Measurements from ENCODE around the gene SDCCAG8. TPM values are rescaled to one million over a fixed set of nuclear protein-coding genes. Genes with fewer than 3 reads are reported as not detected.

The SDCCAG8 gene
- total and polyA plus RNA-seq, 2 of the 8 experiments (the other 6 are each of a cell fraction or from before 2014, with no cell fraction given): 15.6 to 21.0 TPM

DNA sequence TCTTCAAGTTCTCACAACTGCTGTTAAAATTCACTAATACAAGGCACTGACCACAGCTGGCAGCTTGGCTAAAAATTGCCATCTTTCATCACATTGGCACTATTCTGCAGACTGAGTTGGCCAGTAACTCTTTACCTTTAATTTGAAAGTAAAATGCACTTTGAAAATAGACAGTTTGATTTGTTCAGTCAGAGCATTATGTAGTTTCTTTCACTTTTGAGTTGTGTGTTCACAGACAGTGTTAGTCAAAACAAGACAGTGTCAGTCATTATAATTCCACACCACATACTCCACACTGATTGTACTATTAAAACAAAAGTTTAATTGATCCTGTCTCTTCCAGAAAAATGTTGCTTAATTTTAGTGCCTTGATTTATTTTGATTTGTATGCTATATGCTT lies 160.7 kb downstream of the SDCCAG8 start:
- Histone ChIP-seq H3K23ac (ENCODE audit: insufficient read length) (no peak overlapping the region), H3K79me1 (ENCODE audit: low read depth, low read length) (no peaks in the 10 kb centered on the region), H3K4me2 (ENCODE audit: insufficient read depth in 1 of 2, low read depth in 2 of 2, low read length in 2 of 2) (no peak overlapping the region), H2BK20ac (ENCODE audit: low read length) (no peak overlapping the region), H2BK5ac (ENCODE audit: low read depth, low read length) (no peak overlapping the region), H3K23me2 (ENCODE audit: low read depth, low read length) (no peaks in the 10 kb centered on the region; the same call in 1 of the 2 replicates), H2BK12ac (ENCODE audit: low read depth, low read length) (no peak overlapping the region), H3K79me2 (ENCODE audit: control insufficient read depth in 1 of 2, insufficient read depth in 2 of 2, low read length in 2 of 2) (no peaks in the 10 kb centered on the region), H2AFZ (ENCODE audit: low read length) (no peak overlapping the region), H3K14ac (ENCODE audit: insufficient read length) (no peak overlapping the region), H3K36me3 (ENCODE audit: control insufficient read depth in 2 of 4, insufficient read depth in 4 of 4, low read length in 3 of 4) (no peaks in the 10 kb centered on the region), H2AK5ac (ENCODE audit: low read depth, low read length) (no peak overlapping the region), H3K4me1 (replicated peaks in 1 of 4; ENCODE audit: control insufficient read depth in 3 of 4, insufficient read depth in 4 of 4, low read length in 3 of 4) (peaks cover 2 to 14% (median 10%) of the 10 kb centered on the region in 4 experiments; a peak in 6 of 7 replicates), H3K9me3 (ENCODE audit: insufficient read depth in 2 of 2, low read depth in 1 of 2, low read length in 1 of 2) (no peaks in the 10 kb centered on the region), H4K20me1 (replicated peaks in 1 of 2; ENCODE audit: control insufficient read depth in 1 of 2, insufficient read depth in 2 of 2, low read length in 2 of 2) (no peaks in the 10 kb centered on the region), H3K9ac (replicated peaks in 1 of 4; ENCODE audit: extremely low read depth in 1 of 4, low read depth in 3 of 4, low read length in 3 of 4) (no peak overlapping the region), H4K5ac (ENCODE audit: insufficient read length, low read depth, low read length) (no peak overlapping the region), H3K18ac (ENCODE audit: extremely low read depth, low read length) (no peak overlapping the region), H2BK15ac (ENCODE audit: low read length) (no peak overlapping the region), H2BK120ac (replicated peaks; ENCODE audit: low read depth, low read length) (no peak overlapping the region), H3K27ac (ENCODE audit: low read depth, low read length) (no peak overlapping the region), H3K4ac (replicated peaks; ENCODE audit: insufficient read length, low read depth, low read length) (no peak overlapping the region), H4K91ac (replicated peaks; ENCODE audit: insufficient read length, low read length) (no peak overlapping the region), H4K8ac (ENCODE audit: extremely low read depth, insufficient read depth, low read length) (no peak overlapping the region), H3K4me3 (ENCODE audit: extremely low read depth in 1 of 4, insufficient read depth in 2 of 4, low read depth in 3 of 4, low read length in 4 of 4) (no peak overlapping the region), H3K27me3 (replicated peaks in 1 of 4; ENCODE audit: control insufficient read depth in 3 of 4, extremely low read depth in 1 of 4, insufficient read depth in 3 of 4, low read length in 3 of 4) (peaks cover 0 to 2% (median 0%) of the 10 kb centered on the region in 4 experiments; a peak in 1 of 7 replicates), H3K56ac (replicated peaks; ENCODE audit: insufficient read length, low read depth, low read length) (no peak overlapping the region)
- TF ChIP-seq KDM1A (IDR thresholded peaks at IDR 0.05; ENCODE audit: borderline replicate concordance, low read length) (no peak), SP4 (IDR thresholded peaks at IDR 0.05; ENCODE audit: low read length) (no peak), CEBPB (IDR thresholded peaks at IDR 0.05; ENCODE audit: low read depth, low read length) (no peak), BACH1 (IDR thresholded peaks at IDR 0.05; ENCODE audit: low read length) (no peak)
- ChIA-PET CTCF (ENCODE audit: partially characterized antibody) (interaction anchor here (1.4 kb wide), 1 partner anchor 9 kb away, joined by 5 read pairs; no protein-coding TSS in a partner anchor), POLR2A (ENCODE audit: partially characterized antibody) (no interaction called here)
- no peak for FAIRE-seq
- no peak for DNase-seq (ENCODE audit: low read depth in 1 of 2, low spot score in 2 of 2)

Measured in H1 (cell line).